Left cardiac atrium (tissue), 4 donors: ENCODE data around the gene RALGDS. TPM values are rescaled to one million over a fixed set of nuclear protein-coding genes. Genes with fewer than 3 reads are reported as not detected.
A peak's percentile ranks its signal among the peaks of the same experiment; 100 is the strongest.

Experiments used
- ATAC-seq, 2 donors: fragments of 200-7000 bp; cut with Tn5 transposase; one replicate each; pipeline ENCODE4 v1.9.1; 2020; ENCODE audit warnings: mild to moderate bottlenecking in 2 of 2, moderate library complexity in 2 of 2
- DNase-seq: peaks from one replicate; pipeline ENCODE4 v3.0.0-alpha.2; 2020
- intact Hi-C, 2 donors: fragments of 100-400 bp; cut with DNase I; formaldehyde crosslinking; loops; one replicate each; pipeline versions ENCODE4 v1.14.1 to v1.15.1; 2022 to 2023
- total RNA-seq, 2 donors: library from RNA; stranded (reverse); fragmentation: NEBNext Ultra II Directional; extraction: Animal tissue kit (Norgen Biotek cat#: 25700); gene quantifications; one replicate each; pipeline ENCODE4 v1.2.1, GENCODE V29; 2021
- donor health status: DM: no; HTN: yes; CAD: no.
- donor health status: DM: no; HTN: yes; CAD: no; lungs with severe emphysema.
- donor health status: DM: yes; HTN: yes; CAD: no.
- donor health status: Dilated cardiomyopathy.

RALGDS gene
- total RNA-seq, 2 donors from 2014 or later: 27.0 to 29.3 TPM

DNA sequence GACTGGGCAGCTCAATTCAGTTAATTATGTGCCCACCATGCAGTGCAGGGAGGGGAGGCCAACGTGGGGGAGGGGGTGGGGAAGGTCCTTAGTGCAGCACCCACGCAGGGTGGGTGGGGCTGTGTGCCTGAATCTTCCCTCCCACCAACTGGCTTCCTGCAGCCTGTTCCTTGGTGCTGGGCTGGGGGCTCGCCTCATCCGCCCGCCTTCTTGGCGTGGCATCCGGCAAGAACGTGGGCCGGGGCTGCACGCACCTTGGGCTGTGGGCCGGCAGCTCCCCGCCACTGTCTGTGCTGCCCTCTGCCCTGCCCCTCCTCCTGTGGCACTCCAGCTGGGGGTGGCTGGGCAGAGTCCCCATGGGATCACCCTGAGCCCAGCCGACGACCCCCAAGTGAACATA lies 19.6 kb upstream of the RALGDS start:
- DNase-seq: no peak
- ATAC-seq: no peak
- intact Hi-C loops: loop anchor here in 1 of 2 donors (10.0 kb wide), 1 partner anchor 96 kb away; no protein-coding TSS in a partner anchor

DNA sequence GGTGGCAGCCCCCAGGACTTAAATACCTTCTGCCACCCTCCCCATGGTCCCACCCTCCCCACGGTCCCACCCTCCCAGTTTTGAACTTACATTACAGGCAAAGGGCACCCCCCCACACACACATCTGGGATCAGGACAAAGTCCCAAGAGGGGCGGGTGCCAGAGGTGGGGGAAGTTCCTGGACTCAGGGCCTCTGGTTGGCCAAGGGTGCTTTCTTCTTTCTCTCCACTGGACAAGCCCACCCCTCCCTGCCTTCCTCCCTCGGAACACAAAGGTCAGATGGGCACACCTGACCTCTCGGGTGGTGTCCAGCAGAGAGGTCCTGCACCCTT lies 19.1 kb upstream of the RALGDS start:
- intact Hi-C loops: loop anchor here in 1 of 2 donors (10.0 kb wide), 1 partner anchor 95 kb away; no protein-coding TSS in a partner anchor

DNA sequence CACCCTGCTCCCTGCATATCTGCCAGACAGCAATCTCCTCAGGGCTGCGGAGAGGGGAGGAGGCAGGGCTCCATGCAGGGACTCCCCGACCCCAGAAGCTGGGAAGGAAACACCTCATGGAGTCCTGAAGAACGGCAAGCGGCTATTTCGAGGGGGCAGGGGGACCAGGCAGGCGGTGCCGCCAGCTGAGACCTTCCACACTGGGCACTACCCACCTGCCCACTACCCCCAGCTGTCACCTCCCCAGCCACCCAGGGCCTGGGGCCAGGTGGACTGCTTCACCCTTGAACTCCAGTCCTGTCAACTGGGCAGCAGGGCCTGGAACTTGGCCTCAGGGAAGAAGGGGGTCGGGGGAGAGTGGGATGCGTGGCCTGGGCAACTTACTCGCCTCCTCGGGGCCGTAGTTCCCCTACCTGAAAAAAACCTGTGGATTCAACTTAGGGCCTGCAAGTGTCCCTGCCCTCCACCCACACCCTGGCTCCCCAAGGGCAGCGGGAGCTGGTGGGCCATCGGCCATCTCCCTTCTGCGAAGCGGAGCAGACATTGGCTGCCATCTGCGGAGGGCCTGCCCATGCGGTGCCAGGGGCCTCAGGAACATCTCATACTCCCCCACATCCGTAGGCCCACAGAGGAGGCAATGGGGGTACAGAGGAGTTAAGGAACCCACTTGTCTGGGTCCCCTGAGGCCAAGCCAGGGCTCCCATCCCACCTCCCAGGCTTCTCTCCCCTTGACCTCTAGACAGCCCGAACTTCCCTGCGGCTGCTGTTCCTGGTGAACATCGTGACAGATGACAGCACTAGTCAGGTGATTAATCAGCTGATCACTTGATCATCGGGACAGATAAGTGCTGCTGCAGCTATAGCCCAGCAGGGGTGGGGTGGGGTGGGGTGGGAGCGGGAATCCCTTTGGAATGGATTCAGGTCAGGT lies 18.5 kb upstream of the RALGDS start:
- DNase-seq: no peak
- intact Hi-C loops: loop anchor here in 1 of 2 donors (10.0 kb wide), 1 partner anchor 95 kb away; no protein-coding TSS in a partner anchor
- no peak for ATAC-seq

More for the DNA sequence above, 19.1 kb upstream of the RALGDS start:
- ATAC-seq (no peak), DNase-seq (no peak)

DNA sequence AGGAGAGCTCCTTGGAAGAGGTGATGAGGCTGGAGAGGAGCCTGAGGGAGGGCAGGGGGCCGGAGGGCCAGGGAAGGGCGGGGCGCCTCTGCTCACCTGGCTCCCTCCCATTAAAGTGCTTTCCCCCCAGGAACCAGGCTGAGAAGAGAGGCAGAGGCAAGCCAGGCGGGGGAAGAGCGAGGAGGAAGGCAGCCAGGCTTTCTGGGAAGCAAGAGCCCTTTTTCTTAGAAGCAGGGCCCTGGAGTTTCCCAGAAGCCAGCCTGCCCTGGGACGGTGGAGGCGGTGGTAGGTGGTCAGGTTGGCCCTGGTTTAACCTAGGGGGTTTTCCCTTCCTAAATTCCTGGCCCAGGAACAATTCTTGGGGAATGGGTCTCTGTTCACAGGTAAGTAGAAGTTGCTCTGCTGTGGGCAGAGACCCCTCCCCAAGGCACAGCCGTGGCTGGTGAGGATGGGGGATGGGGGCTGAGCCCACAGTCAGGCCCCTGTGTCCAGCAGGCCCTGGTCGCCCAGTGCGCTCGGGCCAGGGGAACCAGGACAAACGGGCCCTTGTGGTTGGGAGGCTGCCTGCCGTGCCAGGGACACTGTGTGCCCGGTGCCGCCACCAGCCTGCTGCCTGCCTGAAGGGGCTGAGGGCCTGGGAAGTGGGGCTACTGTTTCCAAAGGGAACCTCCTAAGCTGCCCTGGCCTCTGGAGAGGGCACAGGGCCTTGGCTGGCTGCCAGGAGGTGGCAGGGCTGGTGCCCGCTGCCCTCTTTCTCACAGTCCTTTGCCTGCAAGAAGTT lies 16.6 kb upstream of the RALGDS start:
- intact Hi-C loops: no loop called here
- ATAC-seq: peak; percentile 1 to 21
- DNase-seq: peak; percentile 54

DNA sequence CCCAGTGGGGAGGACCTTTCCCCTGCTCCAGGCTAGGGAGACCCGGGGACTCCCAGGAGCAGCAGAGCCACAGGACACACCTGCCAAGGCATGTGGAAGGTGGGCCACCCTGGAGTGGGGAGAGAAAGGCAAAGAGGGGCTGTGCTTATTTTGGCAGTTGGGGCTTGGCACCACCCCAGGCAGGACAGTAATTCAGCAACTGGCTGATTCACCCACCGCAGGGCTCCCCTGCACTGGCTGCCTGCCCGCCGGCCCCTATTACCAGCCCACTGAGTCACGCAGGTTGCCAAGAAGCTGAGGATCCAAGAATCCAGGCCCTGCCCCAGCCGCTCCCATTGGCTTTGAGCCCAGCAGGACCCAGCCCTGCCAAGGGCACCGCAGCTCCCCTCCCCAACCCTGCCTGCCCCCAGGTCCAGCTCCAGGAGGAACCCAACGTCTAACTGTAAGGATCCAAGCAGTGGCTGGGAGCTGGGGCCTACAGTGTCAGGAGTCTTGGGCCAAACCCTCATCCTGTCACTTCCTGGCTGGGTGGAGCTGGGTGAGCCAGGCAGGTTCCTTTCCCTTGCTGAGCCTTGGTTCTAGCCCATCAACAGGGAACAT lies 14.2 kb upstream of the RALGDS start:
- DNase-seq: peak; percentile 81
- peak; percentile 20 to 69 for ATAC-seq
- intact Hi-C loops: no loop called here

DNA sequence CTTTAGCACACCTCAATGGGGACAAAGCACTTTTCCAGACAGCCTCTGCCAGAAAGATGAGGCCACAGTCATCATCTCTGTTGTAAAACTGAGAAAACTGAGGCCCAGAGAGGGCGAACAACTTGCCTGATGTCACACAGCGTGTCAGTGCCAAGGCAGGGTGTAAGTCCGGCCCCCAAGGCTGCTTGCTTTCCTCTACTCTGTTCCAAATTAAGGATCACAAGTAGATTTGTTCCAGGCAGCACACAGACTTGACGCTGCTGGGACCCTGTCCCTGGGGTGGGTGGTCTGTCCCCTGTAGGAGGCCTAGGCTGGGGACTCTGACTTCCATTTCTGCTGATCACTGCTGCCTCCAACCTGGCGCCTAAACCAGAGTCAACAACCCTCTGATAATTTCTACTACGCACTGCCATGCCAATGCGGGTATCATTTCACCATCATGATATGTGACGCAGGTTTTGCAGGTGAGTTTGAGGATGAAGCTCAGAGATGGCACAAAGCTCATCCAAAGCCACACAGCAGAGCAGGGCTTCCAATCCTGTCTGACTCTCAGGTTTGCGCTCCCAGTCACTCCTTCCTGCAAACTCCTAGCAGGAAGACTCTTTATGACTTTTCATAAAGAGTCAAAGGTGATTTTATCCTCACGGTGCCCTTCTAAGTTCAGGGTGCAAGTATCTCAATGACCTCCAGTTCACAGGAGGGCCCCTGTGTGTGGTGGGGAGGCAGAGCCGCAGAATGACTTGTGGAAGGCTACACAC lies 13.5 kb upstream of the RALGDS start:
- intact Hi-C loops: no loop called here
- no peak for ATAC-seq
- DNase-seq: no peak

DNA sequence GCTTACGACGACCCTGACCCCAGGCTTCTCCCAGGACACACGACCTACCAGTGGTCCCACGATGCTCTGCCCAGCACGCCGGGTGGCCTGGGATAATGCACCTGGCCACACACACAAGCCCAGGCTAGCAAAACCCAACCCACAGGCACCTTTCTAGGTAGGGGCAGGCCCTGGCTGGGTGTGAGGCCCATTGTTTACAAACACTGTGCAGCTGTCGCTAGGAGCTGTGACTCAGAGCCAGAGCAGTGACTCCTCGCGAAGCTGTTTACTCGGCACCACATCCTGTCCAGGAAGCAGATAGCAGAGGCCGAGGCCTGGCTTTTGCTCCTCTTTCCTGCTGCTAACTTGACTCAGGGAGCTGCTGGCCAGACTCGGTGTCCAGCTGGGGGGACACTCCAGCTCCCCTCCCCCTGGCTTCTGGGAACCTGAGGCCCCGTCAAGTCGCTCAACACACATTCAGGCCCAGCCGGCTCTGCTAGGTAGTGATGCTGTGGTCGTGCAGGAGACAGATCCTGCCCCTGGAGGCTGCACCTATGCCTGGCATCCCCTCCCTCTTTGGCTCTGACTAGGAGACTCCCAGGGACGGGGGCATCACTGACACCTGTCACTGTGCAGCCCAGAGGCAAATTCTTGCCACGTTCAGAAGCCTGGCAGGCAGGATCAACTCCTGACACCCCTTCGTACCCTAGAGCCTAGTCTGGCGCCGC lies 12.8 kb upstream of the RALGDS start:
- ATAC-seq: peak; percentile 79 to 89
- intact Hi-C loops: no loop called here
- DNase-seq: peak; percentile 91

DNA sequence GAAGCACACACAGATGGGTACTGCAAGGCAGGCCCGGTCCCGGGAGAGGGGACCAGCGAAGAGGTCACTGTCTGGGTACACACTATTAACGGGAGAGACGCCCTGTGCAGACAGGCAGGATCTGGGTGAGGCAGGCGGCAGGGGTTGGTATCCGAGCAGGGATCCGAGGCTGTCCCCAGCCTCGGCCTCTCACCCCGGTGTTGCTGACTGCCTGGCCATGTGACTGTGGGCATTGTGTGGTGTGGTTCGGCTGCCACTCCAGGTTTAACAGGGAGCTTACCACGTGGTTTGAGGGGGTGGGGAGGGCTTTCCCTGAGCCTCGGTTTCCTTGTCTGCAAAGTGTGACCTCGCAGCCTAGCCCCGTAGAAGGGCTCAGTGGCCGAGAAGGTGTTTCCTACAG lies 11.1 kb upstream of the RALGDS start:
- intact Hi-C loops: no loop called here
- ATAC-seq: no peak
- DNase-seq: no peak

DNA sequence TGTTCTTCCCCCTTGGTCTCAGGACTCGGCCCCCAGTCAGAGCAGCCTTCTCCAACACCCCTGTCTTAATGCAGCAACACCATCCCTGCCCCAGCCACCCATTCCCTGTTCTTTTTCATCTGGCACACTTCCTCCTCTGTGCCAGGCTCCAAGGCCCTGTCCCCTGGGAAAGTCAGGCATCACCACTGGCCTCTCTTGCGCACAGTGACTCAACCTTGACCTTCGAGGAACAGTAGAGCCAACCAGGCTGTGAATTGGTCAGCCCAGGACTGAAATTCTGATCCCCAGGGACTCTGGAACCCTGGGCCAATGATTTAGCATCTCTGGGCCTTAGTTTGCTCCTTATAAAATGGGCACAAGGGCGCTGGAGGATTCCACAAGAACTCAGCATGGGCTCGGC lies 10.5 kb upstream of the RALGDS start:
- intact Hi-C loops: no loop called here
- ATAC-seq (no peak), DNase-seq (no peak)

DNA sequence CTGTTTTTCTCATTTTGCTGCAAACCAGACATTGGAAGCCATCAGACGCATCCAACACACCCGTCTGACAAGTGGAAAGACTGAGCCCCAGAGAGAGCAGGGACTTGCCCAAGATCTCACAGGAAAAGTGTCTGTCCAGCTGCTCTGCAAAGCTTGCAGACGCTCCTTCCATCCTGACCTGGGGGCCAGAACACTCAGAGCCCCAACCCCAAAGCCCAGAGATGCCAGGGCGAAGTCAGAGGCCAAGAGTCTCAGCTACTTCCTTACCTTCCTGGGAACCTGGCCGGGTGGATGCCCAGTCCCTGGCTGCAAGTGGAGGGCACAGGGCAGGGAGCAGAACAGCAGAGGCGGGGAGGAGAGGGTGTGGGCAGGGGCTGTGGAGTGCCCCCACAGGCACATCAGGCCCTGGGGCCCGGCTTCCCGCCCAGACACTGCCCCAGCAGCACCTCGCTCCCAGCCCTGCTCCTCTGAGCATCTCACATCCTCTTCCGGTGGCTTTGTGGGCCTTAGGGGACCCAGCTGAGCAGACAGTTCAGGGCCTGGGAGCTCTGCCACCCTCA lies 9.7 kb upstream of the RALGDS start:
- no peak for DNase-seq
- ATAC-seq: no peak
- intact Hi-C loops: no loop called here

DNA sequence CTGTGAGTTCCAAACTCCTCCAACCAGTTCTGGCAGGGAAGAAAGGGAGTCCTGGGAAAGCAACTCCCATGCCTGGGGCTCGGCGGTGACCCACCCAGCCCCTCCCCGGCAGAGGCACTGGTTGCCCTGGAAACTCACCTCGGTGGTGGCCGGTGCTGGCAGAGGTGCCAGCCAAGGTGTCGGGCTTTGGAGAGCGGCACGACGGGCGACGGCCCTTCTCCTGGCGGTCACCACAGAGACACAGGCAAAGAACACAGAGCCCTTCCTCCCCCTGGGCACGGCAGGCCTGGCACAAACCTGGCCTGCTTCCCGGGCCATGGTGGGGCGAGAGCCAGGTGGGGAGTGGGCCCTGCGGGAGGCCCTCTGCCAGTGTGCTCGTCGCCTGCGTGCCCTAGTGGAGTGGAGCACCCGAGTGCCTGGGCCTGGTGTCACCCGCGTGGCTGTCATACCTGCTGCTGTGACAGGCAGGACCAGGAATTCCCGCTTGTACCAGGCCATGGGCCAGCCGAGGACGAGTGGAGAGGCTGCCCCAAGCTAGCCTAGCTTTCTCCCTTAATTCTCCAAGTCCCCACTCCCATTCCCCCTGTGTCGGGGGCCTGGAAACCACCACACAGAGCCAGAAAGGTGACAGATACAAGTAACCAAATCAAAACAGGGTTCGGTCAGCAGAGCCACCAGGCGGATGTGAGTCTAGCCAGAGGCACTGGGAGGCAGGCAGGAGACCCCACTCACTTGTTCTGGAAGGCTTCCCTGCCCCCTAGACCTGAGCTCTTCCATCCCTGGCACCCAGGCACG lies 8.2 kb upstream of the RALGDS start:
- ATAC-seq: peak in 1 of 2 donors; percentile 1
- DNase-seq: no peak
- intact Hi-C loops: no loop called here

DNA sequence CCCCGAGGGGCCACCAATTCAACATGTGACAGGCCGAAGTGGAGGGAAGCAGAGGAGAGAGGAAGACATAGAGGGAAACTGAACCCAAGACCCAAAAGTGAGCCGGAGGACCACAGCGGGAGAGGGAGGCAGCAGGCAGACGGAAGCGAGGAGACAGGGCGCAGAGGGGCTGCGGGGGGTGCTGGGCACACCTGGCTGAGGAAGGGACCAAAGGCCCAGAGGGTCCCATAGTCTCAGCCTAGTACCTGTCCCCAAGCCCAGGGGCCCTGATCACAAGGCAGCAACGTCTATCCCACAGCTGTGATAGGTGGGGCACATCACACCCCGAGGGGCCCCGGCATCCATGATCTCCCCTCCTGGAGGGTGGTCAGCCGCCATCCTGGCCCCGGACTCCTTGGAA lies 7.1 kb upstream of the RALGDS start:
- intact Hi-C loops: no loop called here
- no peak for DNase-seq
- ATAC-seq: no peak

DNA sequence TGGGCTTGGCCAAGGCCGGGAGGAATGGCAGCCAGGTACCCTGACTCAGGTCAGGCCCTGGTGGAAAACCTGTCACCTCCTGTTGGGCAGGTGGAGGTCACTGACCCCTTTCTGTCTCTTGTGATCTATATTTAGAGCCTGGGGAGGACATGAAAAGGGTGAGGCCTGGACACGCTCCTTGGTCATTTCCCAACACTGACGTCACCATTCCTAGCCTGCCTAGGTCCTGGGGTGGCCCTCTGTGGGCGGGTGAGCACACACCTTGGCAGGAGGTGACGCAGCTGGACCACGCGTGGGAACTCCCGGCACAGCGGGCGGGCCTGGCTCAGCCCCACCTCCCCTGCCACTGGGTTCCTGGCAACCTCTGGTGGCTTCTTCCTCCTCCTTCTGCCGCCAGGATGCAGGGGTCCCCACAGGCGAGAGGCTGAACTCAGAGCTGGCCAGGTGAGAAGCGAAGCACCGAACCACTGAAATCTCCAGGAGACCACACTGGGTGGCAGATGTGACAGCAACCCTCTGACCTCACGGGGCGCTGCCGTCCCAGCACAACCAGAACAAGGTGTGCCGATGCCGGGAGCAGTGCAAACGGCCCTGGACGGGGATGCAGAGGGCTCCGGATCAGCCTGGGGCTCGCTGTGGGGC lies 6.4 kb upstream of the RALGDS start:
- DNase-seq: peak; percentile 74
- intact Hi-C loops: no loop called here

DNA sequence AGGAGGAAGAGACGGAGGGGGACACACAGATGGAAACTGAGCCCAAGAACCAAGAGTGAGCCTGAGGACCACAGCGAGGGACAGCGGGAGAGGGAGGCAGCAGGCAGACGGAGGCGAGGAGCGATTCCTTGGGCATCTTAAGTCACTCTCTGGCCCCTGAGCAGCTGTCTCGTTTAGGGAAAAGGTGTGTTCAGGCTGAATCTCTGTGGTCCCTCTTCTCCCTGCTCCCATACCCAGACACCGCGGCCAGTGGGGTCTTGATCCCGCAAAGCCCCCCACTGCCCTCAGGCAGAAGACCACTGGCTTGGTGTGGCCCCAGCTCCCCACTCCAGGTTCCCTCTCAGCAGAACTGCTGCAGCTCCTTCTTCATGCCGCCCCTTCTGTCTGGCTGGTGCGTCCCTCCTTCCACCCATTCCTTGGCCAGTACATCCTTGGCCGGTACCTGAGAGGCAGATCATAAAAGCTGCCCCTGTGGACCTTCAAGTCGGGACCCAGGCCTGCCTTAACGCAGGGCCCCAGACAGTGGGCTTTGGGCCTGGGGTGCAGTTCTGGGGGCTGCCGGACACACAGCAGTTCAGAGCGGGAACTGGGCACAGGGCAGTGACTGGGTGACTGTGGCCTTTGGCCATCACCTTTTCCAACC lies 5.8 kb upstream of the RALGDS start:
- intact Hi-C loops: no loop called here
- DNase-seq (no peak), ATAC-seq (peak in 1 of 2 donors; percentile 1)

More for the DNA sequence above, 6.4 kb upstream of the RALGDS start:
- peak; percentile 19 to 39 for ATAC-seq

DNA sequence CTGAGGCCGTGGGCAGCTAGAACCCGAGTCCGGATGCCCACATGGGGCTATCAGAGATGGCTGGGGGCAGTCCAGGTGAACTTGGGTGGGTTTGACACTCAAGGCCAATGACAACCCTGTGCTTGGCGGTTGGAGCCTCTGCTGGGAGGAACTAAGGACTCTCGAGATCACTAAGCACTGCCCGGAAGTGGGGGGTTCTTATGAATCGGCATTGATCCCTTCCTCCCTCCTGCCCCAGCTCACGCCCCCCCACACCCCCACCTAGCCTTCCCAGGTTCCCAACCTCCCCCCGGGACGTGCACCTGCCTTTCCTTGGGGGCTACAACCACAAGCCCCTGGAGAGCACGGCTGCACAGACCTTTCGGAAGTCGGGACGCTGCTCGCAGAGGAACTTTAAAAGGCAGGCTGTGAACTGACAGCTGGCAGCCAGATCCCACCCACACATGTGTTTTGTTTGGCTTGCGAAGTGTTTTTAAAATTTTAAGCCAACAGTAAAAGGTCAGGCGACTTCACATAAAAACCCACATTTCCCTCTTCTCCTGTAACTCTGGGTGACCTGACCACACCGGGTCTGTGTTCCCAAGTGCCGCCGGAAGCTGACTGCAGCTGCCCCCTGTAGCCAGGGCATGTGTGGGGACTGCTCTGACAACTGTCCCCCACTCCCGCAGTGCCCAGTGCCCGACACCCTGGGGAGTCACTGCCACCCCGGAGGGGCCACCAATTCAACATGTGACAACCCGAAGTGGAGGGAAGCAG lies 5.1 kb upstream of the RALGDS start:
- peak; percentile 68 for DNase-seq
- ATAC-seq: peak; percentile 5 to 38
- intact Hi-C loops: no loop called here

DNA sequence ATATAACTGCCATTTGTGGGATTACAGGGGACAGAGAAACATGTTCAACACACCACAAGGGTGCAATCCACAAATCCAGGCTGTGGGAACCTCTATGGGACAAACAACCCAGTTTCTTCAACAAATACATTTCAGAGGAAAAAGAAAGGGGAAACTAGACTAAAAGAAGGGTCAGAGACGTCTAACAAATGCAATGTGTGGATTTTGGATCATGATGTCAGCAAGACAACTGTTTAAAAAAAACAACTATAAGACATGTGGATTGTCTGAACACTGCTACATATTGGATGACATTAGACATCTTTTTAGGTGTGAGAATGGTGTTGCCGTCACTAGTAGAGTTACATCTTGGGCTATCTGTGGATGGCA lies 3.9 kb upstream of the RALGDS start:
- no peak for ATAC-seq

More for the DNA sequence above, 3.9 kb upstream of the RALGDS start:
- DNase-seq: no peak
- intact Hi-C loops: no loop called here
